SK-N-SH (cell line): ENCODE results near the gene THSD4. TPM values are rescaled to one million over a fixed set of nuclear protein-coding genes. Genes with fewer than 3 reads are reported as not detected.

Source experiments
- CTCF ChIA-PET: fragments of 300-600, 350-600 bp; formaldehyde crosslinking; extraction: SDS; loops from one replicate; lab custom pipeline; 2021; lab: Yijun Ruan, JAX
- POLR2A ChIA-PET: fragments of 350-600 bp; sonication (Branson Sonifier 250); formaldehyde crosslinking; extraction: SDS; loops from one replicate; lab custom pipeline; 2020; ENCODE audit warnings: antibody characterized with exemption, inconsistent platforms; lab: Yijun Ruan, JAX
- DNase-seq: peaks from one replicate; pipeline ENCODE4 v3.0.0; 2012
- H2AFZ ChIP-seq: fragments of 200-600 bp; sonication (generic); 2 replicates; pipeline ENCODE4 v1.8.1; 2016; ENCODE audit warnings: antibody characterized with exemption, mild to moderate bottlenecking, low read depth
- H3F3A ChIP-seq: fragments of 200-600 bp; sonication (generic); replicated peaks from 2 replicates; pipeline ENCODE3; 2016; ENCODE audit warnings: antibody characterized with exemption, mild to moderate bottlenecking; ENCODE audit not compliant: insufficient read depth
- H3K27ac ChIP-seq, 2 experiments: fragments of 200-500 bp in 1 of 2; fragments of 200-600 bp in 1 of 2; sonication (Bioruptor generic) in 1 of 2; sonication (generic), shearing (Covaris generic) in 1 of 2; 2 replicates each; pipeline versions ENCODE4 v1.5.1 to v1.6.1; 2014 to 2016; ENCODE audit warnings: low read depth in 2 of 2, inconsistent platforms in 1 of 2, low read length in 1 of 2, mild to moderate bottlenecking in 1 of 2, mixed read lengths in 1 of 2
- H3K27me3 ChIP-seq: fragments of 200-600 bp; sonication (generic), shearing (Covaris generic); 2 replicates; pipeline ENCODE4 v1.6.1; 2016; ENCODE audit warnings: mixed run types; ENCODE audit not compliant: insufficient read depth
- H3K36me3 ChIP-seq, 2 experiments: fragments of 200-500 bp in 1 of 2; fragments of 200-600 bp in 1 of 2; sonication (Bioruptor generic) in 1 of 2; sonication (generic) in 1 of 2; replicated peaks in 1 of 2; 2 replicates each; pipeline versions ENCODE3 to v1.5.1; 2014 to 2016; ENCODE audit warnings: low read length in 1 of 2, mild to moderate bottlenecking in 1 of 2; ENCODE audit not compliant: insufficient read depth in 2 of 2, control insufficient read depth in 1 of 2
- H3K4me1 ChIP-seq, 2 experiments: fragments of 200-500 bp in 1 of 2; fragments of 200-600 bp in 1 of 2; sonication (Bioruptor generic) in 1 of 2; sonication (generic), shearing (Covaris generic) in 1 of 2; 2 replicates each; pipeline versions ENCODE4 v1.5.1 to v1.6.1; 2014 to 2016; ENCODE audit warnings: low read depth in 1 of 2, low read length in 1 of 2, mixed run types in 1 of 2; ENCODE audit not compliant: insufficient read depth in 2 of 2, control insufficient read depth in 1 of 2
- H3K4me2 ChIP-seq: fragments of 200-600 bp; sonication (generic), shearing (Covaris generic); 2 replicates; pipeline ENCODE4 v1.6.1; 2017; ENCODE audit warnings: mixed run types
- H3K4me3 ChIP-seq, 2 experiments: fragments of 200-500 bp in 1 of 2; fragments of 200-600 bp in 1 of 2; sonication (Bioruptor generic) in 1 of 2; sonication (generic), shearing (Covaris generic) in 1 of 2; 2 replicates each; pipeline versions ENCODE4 v1.5.1 to v1.8.1; 2014 to 2016; ENCODE audit warnings: low read depth in 2 of 2, inconsistent platforms in 1 of 2, low read length in 1 of 2, mild to moderate bottlenecking in 1 of 2, mixed read lengths in 1 of 2, moderate library complexity in 1 of 2
- H3K79me2 ChIP-seq: fragments of 200-600 bp; sonication (generic); 2 replicates; pipeline ENCODE4 v1.8.1; 2017; ENCODE audit warnings: mild to moderate bottlenecking; ENCODE audit not compliant: insufficient read depth
- H3K9ac ChIP-seq: fragments of 200-600 bp; sonication (generic); 2 replicates; pipeline ENCODE4 v1.6.1; 2017; ENCODE audit warnings: mixed run types
- H3K9me2 ChIP-seq: fragments of 200-600 bp; sonication (generic); 2 replicates; pipeline ENCODE4 v1.6.1; 2017; ENCODE audit warnings: mixed run types
- H3K9me3 ChIP-seq: fragments of 200-600 bp; sonication (generic); 2 replicates; pipeline ENCODE4 v1.6.1; 2017; ENCODE audit warnings: mixed run types, mild to moderate bottlenecking, moderate library complexity
- H4K20me1 ChIP-seq: fragments of 200-600 bp; sonication (generic); 2 replicates; pipeline ENCODE4 v1.6.1; 2017; ENCODE audit warnings: mild to moderate bottlenecking, mixed run types; ENCODE audit not compliant: insufficient read depth
- CHD2 ChIP-seq: fragments of 150-350 bp; IDR thresholded peaks from 2 replicates; pipeline ENCODE4 v1.6.1; 2018; ENCODE audit warnings: low read length; ENCODE audit not compliant: partially characterized antibody
- ELF1 ChIP-seq: IDR thresholded peaks from 2 replicates; pipeline ENCODE4 v1.4.0; 2012
- EP300 ChIP-seq, 2 experiments: IDR thresholded peaks; 2 replicates each; pipeline versions ENCODE4 v1.4.0 to v1.6.1; 2012; ENCODE audit warnings: borderline replicate concordance in 1 of 2, low read depth in 1 of 2, low read length in 1 of 2
- EZH2phosphoT487 ChIP-seq: fragments of 200-600 bp; sonication (generic); IDR thresholded peaks from 2 replicates; pipeline ENCODE4 v1.6.1; 2017; ENCODE audit warnings: low read depth, mixed run types, mild to moderate bottlenecking, antibody characterized with exemption, moderate library complexity, borderline replicate concordance
- FOXJ3 ChIP-seq: sonication (generic); formaldehyde crosslinking; IDR thresholded peaks from 2 replicates; pipeline ENCODE4 v1.5.1; 2020; ENCODE audit warnings: mild to moderate bottlenecking, missing genetic modification reagents
- MEF2A ChIP-seq: IDR thresholded peaks from 2 replicates; pipeline ENCODE4 v1.4.0; 2012; ENCODE audit warnings: low read depth, borderline replicate concordance
- MXI1 ChIP-seq: IDR thresholded peaks from 2 replicates; pipeline ENCODE4 v1.6.1; 2012; ENCODE audit warnings: mild to moderate bottlenecking, low read depth, low read length, improper control_type of control experiment
- RFX5 ChIP-seq: IDR thresholded peaks from 2 replicates; pipeline ENCODE4 v1.6.1; 2012; ENCODE audit warnings: mild to moderate bottlenecking, improper control_type of control experiment, low read length
- SIN3A ChIP-seq: IDR thresholded peaks from 2 replicates; pipeline ENCODE4 v1.6.1; 2012; ENCODE audit warnings: low read depth, mild to moderate bottlenecking, low read length, moderate library complexity, borderline replicate concordance
- TCF12 ChIP-seq: IDR thresholded peaks from 2 replicates; pipeline ENCODE4 v1.4.0; 2012
- ZBTB33 ChIP-seq: IDR thresholded peaks from 2 replicates; pipeline ENCODE4 v1.4.0; 2012; ENCODE audit warnings: low read depth, borderline replicate concordance
- WGBS: methylation state at CpG from one replicate; pipeline ENCODE4 v1.1.6; 2017; ENCODE audit warnings: low lambda C conversion rate; 5-methylcytosine and 5-hydroxymethylcytosine counted together
- polyA plus RNA-seq, 3 experiments: library from polyadenylated mRNA; depleted of rRNA; stranded (reverse); fragments of >200 nt; gene quantifications; 2 replicates each; pipeline ENCODE4 v1.2.3, GENCODE V29; 2012
- TF ChIP-seq, protein P1 (sequence below): IDR thresholded peaks from 2 replicates; pipeline ENCODE4; 2012
- TF ChIP-seq, protein P2 (sequence below): IDR thresholded peaks from 2 replicates; pipeline ENCODE4 v1.6.1; 2012; ENCODE audit warnings: mild to moderate bottlenecking, low read depth, low read length, moderate library complexity
- TF ChIP-seq, protein P3 (sequence below): fragments of 150-350 bp; IDR thresholded peaks from 2 replicates; pipeline ENCODE4 v1.6.1; 2017; ENCODE audit warnings: antibody characterized with exemption, low read length, low read depth, borderline replicate concordance

The THSD4 gene
- polyA plus RNA-seq, 1 of the 3 experiments (the other 2 are of a cell fraction): 79.1 TPM

DNA sequence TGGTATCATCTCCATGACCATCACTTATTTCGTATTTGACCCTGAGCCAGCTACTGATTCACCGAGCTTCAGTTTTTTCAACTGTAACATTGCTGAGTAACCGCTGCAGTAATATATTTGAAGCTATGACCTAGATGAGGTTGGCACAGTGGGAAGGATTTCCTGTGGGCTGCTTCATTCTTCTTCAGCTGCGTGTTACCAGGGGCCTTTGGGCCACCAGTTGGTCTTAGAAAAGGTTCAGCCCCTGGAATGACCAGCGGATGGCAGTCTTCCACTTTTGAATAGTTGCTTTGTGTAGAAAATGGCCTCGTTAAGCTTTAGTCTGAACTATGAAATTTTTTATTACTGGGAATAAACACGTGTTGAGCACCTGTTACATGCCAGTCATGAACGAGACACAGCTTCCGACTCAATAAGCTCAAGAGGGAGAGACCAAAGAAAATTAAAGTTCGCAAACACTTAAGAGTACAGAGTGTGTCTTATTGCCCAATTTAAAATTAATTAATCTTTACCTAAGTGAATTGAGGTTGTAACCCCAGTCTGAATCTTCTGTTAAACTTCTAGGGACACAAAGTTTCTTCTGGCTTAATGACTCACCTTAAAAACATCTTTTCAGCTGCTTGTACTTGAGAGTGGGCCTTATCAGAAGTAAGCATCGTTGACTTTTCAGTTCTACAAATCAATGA lies 637.5 kb downstream of the THSD4 start (continued):
- TF ChIP-seq SIN3A (no peak), MEF2A (peak; percentile 63; the same call in 1 of the 2 replicates), ZBTB33 (0 out of 2 replicates have a peak, but pooled peaks have one; percentile 27), FOXJ3 (CRISPR knock-in tag) (no peak), EP300 (IDR thresholded peaks at IDR 0.05; ENCODE audit: borderline replicate concordance in 1 of 2, low read depth in 1 of 2, low read length in 1 of 2) (peak in 1 of 2 experiments; percentile 85; a peak in 1 of 4 replicates), RFX5 (no peak)
- TF ChIP-seq, protein P1, sequence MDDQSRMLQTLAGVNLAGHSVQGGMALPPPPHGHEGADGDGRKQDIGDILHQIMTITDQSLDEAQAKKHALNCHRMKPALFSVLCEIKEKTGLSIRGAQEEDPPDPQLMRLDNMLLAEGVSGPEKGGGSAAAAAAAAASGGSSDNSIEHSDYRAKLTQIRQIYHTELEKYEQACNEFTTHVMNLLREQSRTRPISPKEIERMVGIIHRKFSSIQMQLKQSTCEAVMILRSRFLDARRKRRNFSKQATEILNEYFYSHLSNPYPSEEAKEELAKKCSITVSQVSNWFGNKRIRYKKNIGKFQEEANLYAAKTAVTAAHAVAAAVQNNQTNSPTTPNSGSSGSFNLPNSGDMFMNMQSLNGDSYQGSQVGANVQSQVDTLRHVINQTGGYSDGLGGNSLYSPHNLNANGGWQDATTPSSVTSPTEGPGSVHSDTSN: peak; percentile 63

DNA sequence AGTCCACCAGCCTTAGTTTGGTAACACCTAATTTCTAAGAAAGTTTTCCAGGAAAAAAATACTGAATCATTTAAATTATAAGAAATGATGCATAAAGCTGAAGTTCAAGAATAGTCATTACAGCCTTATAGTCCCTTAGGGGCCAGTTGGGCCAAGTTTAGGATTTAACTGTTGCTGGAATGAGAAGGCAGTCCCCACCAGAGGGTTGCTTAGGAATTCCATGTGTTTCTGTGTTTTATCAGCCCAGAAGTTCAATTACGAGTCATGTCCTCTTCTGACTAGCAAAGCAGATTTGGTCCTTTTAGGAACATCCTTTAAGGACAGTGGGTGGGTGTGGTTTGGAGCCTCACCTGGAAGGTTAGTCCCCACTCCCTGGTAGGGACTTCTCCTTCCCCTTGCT lies 638.1 kb downstream of the THSD4 start:
- 89% methylated on average over 1 of the region's 1 CpG for WGBS

GRCh38 chr15:71754660-71755059 lies 639.4 kb downstream of the THSD4 start:
- H3K9me2 ChIP-seq: no peaks in the 10 kb centered on the region
- H2AFZ ChIP-seq: no peak overlapping the region
- H3K9me3 ChIP-seq: 0 out of 2 replicates have a peak, but pooled peaks cover 2% of the 10 kb centered on the region
- DNase-seq: no peak
- TF ChIP-seq MXI1 (no peak), CHD2 (no peak), ELF1 (no peak), FOXJ3 (CRISPR knock-in tag) (no peak)
- TF ChIP-seq, protein P2, sequence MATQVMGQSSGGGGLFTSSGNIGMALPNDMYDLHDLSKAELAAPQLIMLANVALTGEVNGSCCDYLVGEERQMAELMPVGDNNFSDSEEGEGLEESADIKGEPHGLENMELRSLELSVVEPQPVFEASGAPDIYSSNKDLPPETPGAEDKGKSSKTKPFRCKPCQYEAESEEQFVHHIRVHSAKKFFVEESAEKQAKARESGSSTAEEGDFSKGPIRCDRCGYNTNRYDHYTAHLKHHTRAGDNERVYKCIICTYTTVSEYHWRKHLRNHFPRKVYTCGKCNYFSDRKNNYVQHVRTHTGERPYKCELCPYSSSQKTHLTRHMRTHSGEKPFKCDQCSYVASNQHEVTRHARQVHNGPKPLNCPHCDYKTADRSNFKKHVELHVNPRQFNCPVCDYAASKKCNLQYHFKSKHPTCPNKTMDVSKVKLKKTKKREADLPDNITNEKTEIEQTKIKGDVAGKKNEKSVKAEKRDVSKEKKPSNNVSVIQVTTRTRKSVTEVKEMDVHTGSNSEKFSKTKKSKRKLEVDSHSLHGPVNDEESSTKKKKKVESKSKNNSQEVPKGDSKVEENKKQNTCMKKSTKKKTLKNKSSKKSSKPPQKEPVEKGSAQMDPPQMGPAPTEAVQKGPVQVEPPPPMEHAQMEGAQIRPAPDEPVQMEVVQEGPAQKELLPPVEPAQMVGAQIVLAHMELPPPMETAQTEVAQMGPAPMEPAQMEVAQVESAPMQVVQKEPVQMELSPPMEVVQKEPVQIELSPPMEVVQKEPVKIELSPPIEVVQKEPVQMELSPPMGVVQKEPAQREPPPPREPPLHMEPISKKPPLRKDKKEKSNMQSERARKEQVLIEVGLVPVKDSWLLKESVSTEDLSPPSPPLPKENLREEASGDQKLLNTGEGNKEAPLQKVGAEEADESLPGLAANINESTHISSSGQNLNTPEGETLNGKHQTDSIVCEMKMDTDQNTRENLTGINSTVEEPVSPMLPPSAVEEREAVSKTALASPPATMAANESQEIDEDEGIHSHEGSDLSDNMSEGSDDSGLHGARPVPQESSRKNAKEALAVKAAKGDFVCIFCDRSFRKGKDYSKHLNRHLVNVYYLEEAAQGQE: no peak
- TF ChIP-seq, protein P3, sequence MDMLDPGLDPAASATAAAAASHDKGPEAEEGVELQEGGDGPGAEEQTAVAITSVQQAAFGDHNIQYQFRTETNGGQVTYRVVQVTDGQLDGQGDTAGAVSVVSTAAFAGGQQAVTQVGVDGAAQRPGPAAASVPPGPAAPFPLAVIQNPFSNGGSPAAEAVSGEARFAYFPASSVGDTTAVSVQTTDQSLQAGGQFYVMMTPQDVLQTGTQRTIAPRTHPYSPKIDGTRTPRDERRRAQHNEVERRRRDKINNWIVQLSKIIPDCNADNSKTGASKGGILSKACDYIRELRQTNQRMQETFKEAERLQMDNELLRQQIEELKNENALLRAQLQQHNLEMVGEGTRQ: no peak
- no peak overlapping the region for H3K4me2 ChIP-seq
- no peaks in the 10 kb centered on the region for H4K20me1 ChIP-seq
- H3K79me2 ChIP-seq: no peaks in the 10 kb centered on the region
- ChIA-PET CTCF (interaction anchor here (0.6 to 4.9 kb wide), 7 partner anchors 12 to 421 kb away, joined by 3 to 39 read pairs (median 4); no protein-coding TSS in a partner anchor), POLR2A (no interaction called here)
- peaks cover 17% of the 10 kb centered on the region for H3F3A ChIP-seq
- H3K36me3 ChIP-seq: peaks cover 3 to 27% of the 10 kb centered on the region in 2 experiments
- H3K4me1 ChIP-seq: peaks cover 0 to 15% of the 10 kb centered on the region in 2 experiments; a peak in 2 of 4 replicates
- H3K27ac ChIP-seq: no peak overlapping the region
- H3K4me3 ChIP-seq: no peak overlapping the region
- H3K9ac ChIP-seq: no peak overlapping the region
- no peaks in the 10 kb centered on the region for H3K27me3 ChIP-seq

More for the DNA sequence above, 638.1 kb downstream of the THSD4 start:
- H3K36me3 ChIP-seq: peaks cover 0 to 14% of the 10 kb centered on the region in 2 experiments
- peaks cover 17% of the 10 kb centered on the region for H3F3A ChIP-seq
- H3K9me2 ChIP-seq: no peaks in the 10 kb centered on the region
- peak overlapping the region; percentile 25 for H3K4me2 ChIP-seq
- peak overlapping the region; percentile 27 for H3K9ac ChIP-seq
- H4K20me1 ChIP-seq: no peaks in the 10 kb centered on the region
- ChIA-PET POLR2A (no interaction called here), CTCF (interaction anchor here (1.1 to 4.9 kb wide), 7 partner anchors 10 to 409 kb away, joined by 4 to 39 read pairs (median 5); no protein-coding TSS in a partner anchor)
- no peak overlapping the region for H2AFZ ChIP-seq
- no peaks in the 10 kb centered on the region for H3K27me3 ChIP-seq
- peak overlapping the region in 1 of 2 experiments; percentile 68; a peak in 3 of 4 replicates for H3K27ac ChIP-seq
- DNase-seq: no peak
- peak; percentile 66 for TF ChIP-seq TCF12
- TF ChIP-seq EZH2phosphoT487: no peak
- TF ChIP-seq EP300 (IDR thresholded peaks at IDR 0.05; ENCODE audit: borderline replicate concordance in 1 of 2, low read depth in 1 of 2, low read length in 1 of 2): peak in 1 of 2 experiments; percentile 30; a peak in 1 of 4 replicates
- H3K9me3 ChIP-seq: no peaks in the 10 kb centered on the region
- H3K4me3 ChIP-seq: no peak overlapping the region
- no peaks in the 10 kb centered on the region for H3K79me2 ChIP-seq
- H3K4me1 ChIP-seq: peaks cover 0 to 19% of the 10 kb centered on the region in 2 experiments; a peak in 2 of 4 replicates
